DOHH2 (cell line): Measurements from ENCODE around the gene ZNF135.

Experiments
- H3F3A ChIP-seq: fragments of 200-600 bp; sonication (generic), shearing (Covaris generic); 2 replicates; pipeline ENCODE4 v1.6.0; 2016; ENCODE audit warnings: antibody characterized with exemption, mild to moderate bottlenecking; ENCODE audit not compliant: control insufficient read depth, insufficient read depth
- H3K27ac ChIP-seq: fragments of 200-600 bp; sonication (generic); 2 replicates; pipeline ENCODE4 v1.5.1; 2014; ENCODE audit warnings: low read depth, mild to moderate bottlenecking, low read length, moderate library complexity
- H3K27me3 ChIP-seq: fragments of 200-600 bp; sonication (generic); 2 replicates; pipeline ENCODE4 v1.6.1; 2014; ENCODE audit warnings: mild to moderate bottlenecking, low read length, mixed read lengths; ENCODE audit not compliant: control insufficient read depth
- H3K36me3 ChIP-seq: fragments of 200-600 bp; sonication (generic); 2 replicates; pipeline ENCODE4 v1.6.1; 2014; ENCODE audit warnings: mild to moderate bottlenecking, low read length, moderate library complexity, mixed read lengths; ENCODE audit not compliant: control insufficient read depth
- H3K4me1 ChIP-seq: fragments of 200-600 bp; sonication (generic); 2 replicates; pipeline ENCODE4 v1.6.1; 2014; ENCODE audit warnings: mild to moderate bottlenecking, low read length, mixed read lengths; ENCODE audit not compliant: control insufficient read depth
- H3K4me2 ChIP-seq: fragments of 200-600 bp; sonication (generic); 2 replicates; pipeline ENCODE4 v1.6.0; 2014; ENCODE audit warnings: mild to moderate bottlenecking, low read length, moderate library complexity
- H3K4me3 ChIP-seq: fragments of 200-600 bp; sonication (generic); 2 replicates; pipeline ENCODE4 v1.5.1; 2014; ENCODE audit warnings: mild to moderate bottlenecking, low read length, mixed read lengths
- H3K79me2 ChIP-seq: fragments of 200-600 bp; sonication (generic); 2 replicates; pipeline ENCODE4 v1.6.1; 2014; ENCODE audit warnings: mild to moderate bottlenecking, low read length, mixed read lengths; ENCODE audit not compliant: control insufficient read depth
- H3K9me2 ChIP-seq: fragments of 200-600 bp; sonication (generic); replicated peaks from 2 replicates; pipeline ENCODE4 v1.6.1; 2014; ENCODE audit warnings: mild to moderate bottlenecking, low read length, mixed read lengths; ENCODE audit not compliant: control insufficient read depth
- H3K9me3 ChIP-seq: fragments of 200-600 bp; sonication (generic); 2 replicates; pipeline ENCODE4 v1.6.1; 2014; ENCODE audit warnings: antibody characterized with exemption, low read length, mixed read lengths; ENCODE audit not compliant: control insufficient read depth, insufficient read depth
- H4K20me1 ChIP-seq: fragments of 200-600 bp; sonication (generic); 2 replicates; pipeline ENCODE4 v1.6.0; 2014; ENCODE audit warnings: low read depth, mild to moderate bottlenecking, antibody characterized with exemption, low read length, moderate library complexity; ENCODE audit not compliant: control insufficient read depth, insufficient read depth
- EZH2phosphoT487 ChIP-seq: fragments of 200-600 bp; sonication (generic); IDR thresholded peaks from 2 replicates; pipeline ENCODE4 v1.6.1; 2017; ENCODE audit warnings: borderline replicate concordance, mild to moderate bottlenecking, antibody characterized with exemption, low read length, moderate library complexity, mixed read lengths
- TF ChIP-seq, protein P1 (sequence below): fragments of 200-600 bp; sonication (generic); IDR thresholded peaks from one replicate; pipeline ENCODE4 v1.5.1; 2014; ENCODE audit warnings: antibody characterized with exemption, mild to moderate bottlenecking, low read depth, low read length; ENCODE audit not compliant: poor library complexity, severe bottlenecking

ZNF135 gene

DNA sequence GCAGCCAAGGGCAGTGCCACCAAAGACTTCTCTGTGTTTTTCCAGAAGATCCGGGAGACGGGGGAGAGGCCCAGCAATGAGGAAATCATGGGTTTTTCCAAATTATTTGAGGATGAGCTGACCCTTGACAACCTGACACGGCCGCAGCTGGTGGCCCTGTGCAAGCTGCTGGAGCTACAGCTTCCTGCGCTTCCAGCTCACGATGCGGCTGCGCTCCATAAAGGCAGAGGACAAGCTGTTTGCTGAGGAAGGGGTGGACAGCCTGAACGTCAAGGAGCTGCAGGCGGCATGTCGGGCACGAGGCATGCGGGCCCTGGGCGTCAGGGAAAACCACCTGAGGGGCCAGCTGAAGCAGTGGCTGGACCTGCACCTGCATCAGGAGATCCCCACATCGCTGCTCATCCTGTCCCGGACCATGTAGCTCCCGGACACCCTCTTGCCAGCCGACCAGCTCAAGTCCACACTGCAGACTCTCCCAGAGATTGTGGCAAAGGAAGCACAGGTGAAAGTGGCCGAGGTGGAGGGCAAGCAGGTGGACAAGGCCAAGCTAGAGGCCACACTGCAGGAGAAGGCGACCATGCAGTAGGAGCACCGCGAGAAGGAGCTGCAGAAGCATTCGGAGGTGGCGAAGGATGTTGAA is 13.6 kb upstream of the ZNF135 start:
- Histone ChIP-seq H3K27ac (no peak overlapping the region), H3K27me3 (no peaks in the 10 kb centered on the region), H3K9me3 (peaks cover 37% of the 10 kb centered on the region; the same call in 1 of the 2 replicates), H3K9me2 (no peaks in the 10 kb centered on the region), H3K36me3 (no peaks in the 10 kb centered on the region), H3F3A (no peaks in the 10 kb centered on the region), H3K4me3 (no peak overlapping the region), H3K4me2 (no peak overlapping the region), H3K4me1 (no peaks in the 10 kb centered on the region), H3K79me2 (no peaks in the 10 kb centered on the region), H4K20me1 (no peaks in the 10 kb centered on the region)
- TF ChIP-seq, protein P1, sequence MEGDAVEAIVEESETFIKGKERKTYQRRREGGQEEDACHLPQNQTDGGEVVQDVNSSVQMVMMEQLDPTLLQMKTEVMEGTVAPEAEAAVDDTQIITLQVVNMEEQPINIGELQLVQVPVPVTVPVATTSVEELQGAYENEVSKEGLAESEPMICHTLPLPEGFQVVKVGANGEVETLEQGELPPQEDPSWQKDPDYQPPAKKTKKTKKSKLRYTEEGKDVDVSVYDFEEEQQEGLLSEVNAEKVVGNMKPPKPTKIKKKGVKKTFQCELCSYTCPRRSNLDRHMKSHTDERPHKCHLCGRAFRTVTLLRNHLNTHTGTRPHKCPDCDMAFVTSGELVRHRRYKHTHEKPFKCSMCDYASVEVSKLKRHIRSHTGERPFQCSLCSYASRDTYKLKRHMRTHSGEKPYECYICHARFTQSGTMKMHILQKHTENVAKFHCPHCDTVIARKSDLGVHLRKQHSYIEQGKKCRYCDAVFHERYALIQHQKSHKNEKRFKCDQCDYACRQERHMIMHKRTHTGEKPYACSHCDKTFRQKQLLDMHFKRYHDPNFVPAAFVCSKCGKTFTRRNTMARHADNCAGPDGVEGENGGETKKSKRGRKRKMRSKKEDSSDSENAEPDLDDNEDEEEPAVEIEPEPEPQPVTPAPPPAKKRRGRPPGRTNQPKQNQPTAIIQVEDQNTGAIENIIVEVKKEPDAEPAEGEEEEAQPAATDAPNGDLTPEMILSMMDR, result no peak
- no peak for TF ChIP-seq EZH2phosphoT487

DNA sequence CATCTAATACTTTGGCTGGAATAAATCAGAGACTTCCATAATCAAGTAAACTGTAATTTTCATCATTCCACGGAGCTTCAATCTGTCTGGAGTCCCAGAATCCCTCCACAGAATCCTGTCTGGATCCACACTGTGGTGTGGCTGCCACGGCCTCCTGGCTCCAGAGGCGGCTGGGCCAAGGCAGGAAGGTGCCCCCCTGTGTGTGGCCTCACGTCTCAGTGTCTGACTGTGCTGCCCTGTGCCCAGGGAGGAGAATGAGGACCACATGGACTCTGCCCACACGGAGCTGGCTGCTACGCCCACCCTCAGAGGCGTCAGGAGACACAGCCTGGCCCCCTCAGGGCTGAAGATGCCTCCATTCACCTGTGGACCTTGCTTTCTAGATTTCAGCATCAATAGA is 12.2 kb upstream of the ZNF135 start:
- H3K27me3 ChIP-seq, result no peaks in the 10 kb centered on the region
- no peaks in the 10 kb centered on the region for H3K9me2 ChIP-seq

DNA sequence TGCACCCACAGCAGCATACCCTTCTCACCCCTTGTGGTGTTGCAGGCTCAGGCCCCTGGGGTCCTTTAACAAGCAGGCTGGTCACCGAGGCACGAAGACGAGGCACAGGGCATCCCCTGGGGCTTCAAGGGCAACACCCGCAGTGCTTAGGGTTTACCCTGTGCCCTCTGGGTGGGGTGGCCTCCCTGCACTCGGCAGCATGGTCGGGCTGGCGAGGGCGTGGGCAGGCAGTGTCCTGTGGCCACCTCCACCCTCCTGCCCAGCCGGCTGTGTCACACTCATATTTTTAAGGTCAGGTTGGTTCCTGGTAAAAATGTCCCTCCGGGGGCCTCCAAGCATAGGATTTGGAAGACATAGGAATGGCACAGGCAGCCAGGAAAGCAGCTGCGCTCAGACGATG is 11.4 kb upstream of the ZNF135 start:
- no peaks in the 10 kb centered on the region for H3K4me1 ChIP-seq
- no peaks in the 10 kb centered on the region for H3K9me2 ChIP-seq
- no peaks in the 10 kb centered on the region for H4K20me1 ChIP-seq
- no peaks in the 10 kb centered on the region for H3K36me3 ChIP-seq
- TF ChIP-seq, protein P1, result no peak
- TF ChIP-seq EZH2phosphoT487, result no peak
- no peak overlapping the region for H3K4me2 ChIP-seq
- peaks cover 52% of the 10 kb centered on the region; the same call in 1 of the 2 replicates for H3K9me3 ChIP-seq
- H3K79me2 ChIP-seq, result no peaks in the 10 kb centered on the region
- no peak overlapping the region for H3K27ac ChIP-seq
- H3F3A ChIP-seq, result no peaks in the 10 kb centered on the region
- H3K27me3 ChIP-seq, result no peaks in the 10 kb centered on the region
- no peak overlapping the region for H3K4me3 ChIP-seq

More for the DNA sequence above, 12.2 kb upstream of the ZNF135 start:
- TF ChIP-seq, protein P1, result no peak
- no peak for TF ChIP-seq EZH2phosphoT487
- Histone ChIP-seq H3K79me2 (no peaks in the 10 kb centered on the region), H3F3A (no peaks in the 10 kb centered on the region), H3K4me2 (no peak overlapping the region), H3K4me3 (no peak overlapping the region), H3K27ac (no peak overlapping the region), H4K20me1 (no peaks in the 10 kb centered on the region), H3K9me3 (peaks cover 47% of the 10 kb centered on the region; the same call in 1 of the 2 replicates), H3K36me3 (no peaks in the 10 kb centered on the region), H3K4me1 (no peaks in the 10 kb centered on the region)
